Liver (tissue), 3 donors: Measurements from ENCODE around the gene SOX13.

ENCODE experiments used
- CTCF ChIP-seq: fragments of 150-350 bp; IDR thresholded peaks from 2 replicates; pipeline ENCODE4 v1.5.1; 2017; ENCODE audit warnings: improper control_type of control experiment, low read depth, low read length; ENCODE audit not compliant: missing input control
- EGR1 ChIP-seq, 2 donors: IDR thresholded peaks; 2 replicates each; pipeline ENCODE4 v1.6.1; 2016 to 2018; ENCODE audit warnings: antibody characterized with exemption in 2 of 2, low read depth in 2 of 2
- FOXA1 ChIP-seq: IDR thresholded peaks from 2 replicates; pipeline ENCODE4 v1.6.1; 2016; ENCODE audit warnings: antibody characterized with exemption
- GABPA ChIP-seq, 2 donors: IDR thresholded peaks in 1 of 2; conservative IDR thresholded peaks in 1 of 2; 2 replicates each; pipeline ENCODE4 v1.6.1; 2016; ENCODE audit warnings: antibody characterized with exemption in 2 of 2, mild to moderate bottlenecking in 1 of 2, moderate library complexity in 1 of 2
- HNF4G ChIP-seq: IDR thresholded peaks from 2 replicates; pipeline ENCODE4 v1.6.1; 2016; ENCODE audit warnings: antibody characterized with exemption
- MAX ChIP-seq: IDR thresholded peaks from 2 replicates; pipeline ENCODE4 v1.6.1; 2016; ENCODE audit warnings: antibody characterized with exemption
- RAD21 ChIP-seq, 2 donors: IDR thresholded peaks; 2 replicates each; pipeline ENCODE4 v1.6.1; 2016; ENCODE audit warnings: antibody characterized with exemption in 2 of 2, mild to moderate bottlenecking in 2 of 2
- RXRA ChIP-seq, 2 donors: IDR thresholded peaks; 2 replicates each; pipeline ENCODE4 v1.6.1; 2017 to 2018; ENCODE audit warnings: antibody characterized with exemption in 2 of 2, mild to moderate bottlenecking in 1 of 2
- SP1 ChIP-seq: IDR thresholded peaks from 2 replicates; pipeline ENCODE4 v1.6.1; 2018; ENCODE audit warnings: antibody characterized with exemption, mild to moderate bottlenecking
- TAF1 ChIP-seq: conservative IDR thresholded peaks from 2 replicates; pipeline ENCODE4 v1.6.1; 2016; ENCODE audit warnings: antibody characterized with exemption, mild to moderate bottlenecking
- YY1 ChIP-seq: IDR thresholded peaks from 2 replicates; pipeline ENCODE4 v1.6.1; 2016; ENCODE audit warnings: antibody characterized with exemption, mild to moderate bottlenecking
- ZBTB33 ChIP-seq: IDR thresholded peaks from 2 replicates; pipeline ENCODE4 v1.6.1; 2016; ENCODE audit warnings: antibody characterized with exemption
- donor health status: healthy.
- donor health status: healthy.

- TF ChIP-seq CTCF (no peak), RAD21 (IDR thresholded peaks at IDR 0.05) (no peak), MAX (no peak), TAF1 (no peak), YY1 (no peak), FOXA1 (no peak), GABPA (IDR thresholded peaks at IDR 0.05 in 1 of 2, conservative IDR thresholded peaks at IDR 0.05 in 1 of 2) (no peak), EGR1 (IDR thresholded peaks at IDR 0.05; ENCODE audit: low read depth in 2 of 2) (no peak), SP1 (no peak), ZBTB33 (no peak), HNF4G (no peak), RXRA (IDR thresholded peaks at IDR 0.05) (no peak)
These were observed 94.8 kb downstream of the SOX13 start for GRCh38 chr1:204167730-204168129.
